Loucy (cell line): Measurements from ENCODE around the gene COQ2.
"Not testable (repeated sequence)": the region's sequence is repeated elsewhere in the genome, so short reads cannot be mapped to it uniquely, and the experiment has no call there.

Experiments used
- H2AFZ ChIP-seq: fragments of 200-600 bp; sonication (generic); 2 replicates; pipeline ENCODE4 v1.6.0; 2016; ENCODE audit warnings: antibody characterized with exemption, mild to moderate bottlenecking, low read length, moderate library complexity
- H3F3A ChIP-seq: fragments of 200-600 bp; 2 replicates; pipeline ENCODE4 v1.6.0; 2016; ENCODE audit warnings: antibody characterized with exemption, low read depth, mild to moderate bottlenecking
- H3K27me3 ChIP-seq: fragments of 200-600 bp; sonication (generic); 2 replicates; pipeline ENCODE4 v1.6.1; 2014; ENCODE audit warnings: low read length, mild to moderate bottlenecking; ENCODE audit not compliant: insufficient read depth, poor library complexity, severe bottlenecking
- H3K36me3 ChIP-seq: fragments of 200-600 bp; sonication (generic); 2 replicates; pipeline ENCODE4 v1.6.1; 2016; ENCODE audit warnings: low read length; ENCODE audit not compliant: insufficient read depth
- H3K4me1 ChIP-seq: fragments of 200-600 bp; sonication (generic); 2 replicates; pipeline ENCODE4 v1.5.1; 2014; ENCODE audit warnings: low read length, mild to moderate bottlenecking; ENCODE audit not compliant: insufficient read depth, poor library complexity, severe bottlenecking
- H3K4me2 ChIP-seq: fragments of 200-600 bp; sonication (generic); 2 replicates; pipeline ENCODE4 v1.6.0; 2014; ENCODE audit warnings: antibody characterized with exemption, low read length, low read depth, mild to moderate bottlenecking; ENCODE audit not compliant: poor library complexity, severe bottlenecking
- H3K4me3 ChIP-seq: fragments of 200-600 bp; sonication (generic); 2 replicates; pipeline ENCODE4 v1.5.1; 2014; ENCODE audit warnings: low read length, mild to moderate bottlenecking, mixed read lengths; ENCODE audit not compliant: poor library complexity, severe bottlenecking
- H3K79me2 ChIP-seq: fragments of 200-600 bp; sonication (generic); 2 replicates; pipeline ENCODE4 v1.6.1; 2014; ENCODE audit warnings: low read length; ENCODE audit not compliant: insufficient read depth
- H3K9ac ChIP-seq: fragments of 200-600 bp; sonication (generic); 2 replicates; pipeline ENCODE4 v1.6.0; 2014; ENCODE audit warnings: mild to moderate bottlenecking, low read depth, low read length, moderate library complexity; ENCODE audit not compliant: poor library complexity, severe bottlenecking
- H3K9me2 ChIP-seq: fragments of 200-600 bp; sonication (generic); replicated peaks from 2 replicates; pipeline ENCODE4 v1.6.1; 2016; ENCODE audit warnings: low read depth, low read length, mixed read lengths
- H3K9me3 ChIP-seq: fragments of 200-600 bp; sonication (generic); 2 replicates; pipeline ENCODE4 v1.6.1; 2014; ENCODE audit warnings: mild to moderate bottlenecking, antibody characterized with exemption, low read length, low read depth; ENCODE audit not compliant: insufficient read depth
- H4K20me1 ChIP-seq: fragments of 200-600 bp; sonication (generic); 2 replicates; pipeline ENCODE4 v1.6.0; 2014; ENCODE audit warnings: antibody characterized with exemption, low read length, mild to moderate bottlenecking; ENCODE audit not compliant: insufficient read depth, poor library complexity, severe bottlenecking
- EZH2phosphoT487 ChIP-seq: fragments of 200-600 bp; IDR thresholded peaks from 2 replicates; pipeline ENCODE4 v1.6.1; 2018; ENCODE audit warnings: antibody characterized with exemption, mild to moderate bottlenecking, moderate library complexity, borderline replicate concordance
- TF ChIP-seq, protein P1 (sequence below): fragments of 200-600 bp; sonication (generic); conservative IDR thresholded peaks from 2 replicates; pipeline ENCODE4 v1.5.1; 2014; ENCODE audit warnings: mild to moderate bottlenecking, antibody characterized with exemption, low read length

The COQ2 gene

DNA sequence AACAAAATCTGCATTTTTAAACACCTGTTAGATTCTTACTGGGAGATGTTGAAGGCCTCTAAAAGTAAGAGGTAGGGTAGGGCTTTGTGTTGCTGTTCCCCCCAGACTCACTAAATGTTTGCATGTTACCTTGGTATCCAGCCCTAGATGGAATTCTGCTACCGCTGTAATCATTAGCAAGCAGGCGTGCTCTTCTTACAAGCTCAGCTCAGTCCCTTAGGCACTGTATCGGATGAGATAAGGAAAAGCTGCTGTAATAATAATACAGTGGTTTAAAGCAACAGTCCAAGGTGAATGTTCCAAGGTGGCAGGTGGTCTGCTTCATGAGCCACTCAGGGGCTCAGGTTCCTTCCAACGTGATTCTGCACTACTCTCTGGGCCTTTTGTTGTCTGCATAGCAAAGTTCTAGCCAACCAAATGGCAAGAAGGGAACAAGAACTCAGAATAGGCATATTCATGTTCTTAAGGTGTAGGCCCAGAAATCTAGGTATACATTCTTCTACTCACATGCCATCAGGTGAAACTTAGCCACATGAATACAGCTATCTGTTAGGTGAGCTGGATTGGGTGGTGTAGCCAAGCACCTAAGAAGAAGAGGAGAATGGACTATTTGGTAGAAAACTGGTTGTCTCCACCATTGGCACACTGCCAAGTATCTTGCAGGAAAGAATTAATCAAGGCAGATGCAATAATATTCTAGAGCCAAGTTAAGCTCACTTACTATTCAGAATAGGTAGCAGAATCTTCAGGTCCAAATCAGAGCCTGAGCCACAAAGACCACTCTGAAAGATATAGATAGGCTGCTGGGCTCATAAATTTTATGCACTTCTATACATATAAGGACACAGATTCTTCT is 46.0 kb downstream of the COQ2 start:
- H3K79me2 ChIP-seq = no peaks in the 10 kb centered on the region

DNA sequence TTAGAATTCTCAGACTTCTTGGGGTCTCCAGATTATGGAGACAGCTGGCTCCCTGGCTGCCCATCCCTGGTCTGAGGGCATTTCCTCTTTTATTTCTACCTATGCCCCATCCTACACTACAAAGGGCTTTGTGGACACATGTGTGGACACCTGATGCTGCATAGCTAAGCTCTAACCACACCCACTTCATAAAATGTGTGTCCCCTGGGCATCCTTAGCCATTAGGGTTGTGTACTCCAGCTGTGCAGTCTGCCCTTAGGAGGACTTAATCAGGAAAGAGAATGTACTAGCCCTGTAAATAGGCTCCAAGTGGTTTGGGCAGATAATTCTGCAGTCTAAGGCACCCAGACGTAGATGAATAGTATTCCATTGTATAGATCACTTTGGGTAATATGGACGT is 47.0 kb downstream of the COQ2 start:
- TF ChIP-seq, protein P1, sequence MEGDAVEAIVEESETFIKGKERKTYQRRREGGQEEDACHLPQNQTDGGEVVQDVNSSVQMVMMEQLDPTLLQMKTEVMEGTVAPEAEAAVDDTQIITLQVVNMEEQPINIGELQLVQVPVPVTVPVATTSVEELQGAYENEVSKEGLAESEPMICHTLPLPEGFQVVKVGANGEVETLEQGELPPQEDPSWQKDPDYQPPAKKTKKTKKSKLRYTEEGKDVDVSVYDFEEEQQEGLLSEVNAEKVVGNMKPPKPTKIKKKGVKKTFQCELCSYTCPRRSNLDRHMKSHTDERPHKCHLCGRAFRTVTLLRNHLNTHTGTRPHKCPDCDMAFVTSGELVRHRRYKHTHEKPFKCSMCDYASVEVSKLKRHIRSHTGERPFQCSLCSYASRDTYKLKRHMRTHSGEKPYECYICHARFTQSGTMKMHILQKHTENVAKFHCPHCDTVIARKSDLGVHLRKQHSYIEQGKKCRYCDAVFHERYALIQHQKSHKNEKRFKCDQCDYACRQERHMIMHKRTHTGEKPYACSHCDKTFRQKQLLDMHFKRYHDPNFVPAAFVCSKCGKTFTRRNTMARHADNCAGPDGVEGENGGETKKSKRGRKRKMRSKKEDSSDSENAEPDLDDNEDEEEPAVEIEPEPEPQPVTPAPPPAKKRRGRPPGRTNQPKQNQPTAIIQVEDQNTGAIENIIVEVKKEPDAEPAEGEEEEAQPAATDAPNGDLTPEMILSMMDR = no peak
- Histone ChIP-seq H3K27me3 (no peaks in the 10 kb centered on the region), H3K9ac (no peak overlapping the region), H3F3A (no peaks in the 10 kb centered on the region), H3K9me2 (no peaks in the 10 kb centered on the region), H3K4me3 (no peak overlapping the region), H3K79me2 (no peaks in the 10 kb centered on the region), H3K9me3 (no peaks in the 10 kb centered on the region), H3K36me3 (no peaks in the 10 kb centered on the region), H4K20me1 (no peaks in the 10 kb centered on the region), H2AFZ (no peak overlapping the region), H3K4me2 (no peak overlapping the region), H3K4me1 (peaks cover 22% of the 10 kb centered on the region)

More for the DNA sequence above, 46.0 kb downstream of the COQ2 start:
- no peaks in the 10 kb centered on the region for H4K20me1 ChIP-seq
- H3K36me3 ChIP-seq = no peaks in the 10 kb centered on the region
- no peaks in the 10 kb centered on the region for H3F3A ChIP-seq
- no peak for TF ChIP-seq EZH2phosphoT487
- TF ChIP-seq, protein P1 = no peak
- no peak overlapping the region for H2AFZ ChIP-seq
- peaks cover 22% of the 10 kb centered on the region for H3K4me1 ChIP-seq
- no peaks in the 10 kb centered on the region for H3K9me3 ChIP-seq
- no peak overlapping the region for H3K4me3 ChIP-seq
- no peaks in the 10 kb centered on the region for H3K27me3 ChIP-seq
- H3K9me2 ChIP-seq = no peaks in the 10 kb centered on the region
- no peak overlapping the region for H3K4me2 ChIP-seq
- no peak overlapping the region for H3K9ac ChIP-seq

DNA sequence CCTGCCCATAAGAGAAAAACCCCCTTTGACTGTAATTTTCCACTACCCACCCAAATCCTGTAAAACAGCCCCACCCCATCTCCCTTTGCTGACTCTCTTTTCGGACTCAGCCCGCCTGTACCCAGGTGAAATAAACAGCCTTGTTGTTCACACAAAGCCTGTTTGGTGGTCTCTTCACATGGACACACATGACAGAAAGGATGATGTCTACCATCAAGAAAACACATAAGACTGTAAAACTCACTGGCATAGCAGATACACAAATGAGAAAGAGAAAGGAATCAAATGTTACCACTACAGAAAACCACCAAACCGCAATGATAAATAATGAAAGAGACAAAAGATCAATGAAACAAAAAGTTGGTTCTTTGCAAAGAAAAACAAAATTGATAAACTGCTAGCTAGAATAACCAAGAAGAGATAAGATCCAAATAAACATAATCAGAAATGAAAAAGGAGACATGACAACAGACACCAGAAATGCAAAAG is 48.9 kb downstream of the COQ2 start:
- not testable (repeated sequence) for H3K36me3 ChIP-seq, H3K9ac ChIP-seq, H3K79me2 ChIP-seq, H3K9me2 ChIP-seq, H4K20me1 ChIP-seq, H3K4me3 ChIP-seq, H3K27me3 ChIP-seq, H3K9me3 ChIP-seq, H3F3A ChIP-seq
- Histone ChIP-seq H3K4me1 (peaks cover 32% of the 10 kb centered on the region), H2AFZ (0 out of 2 replicates have a peak overlapping the region, but pooled peaks have one; percentile 18), H3K4me2 (peak overlapping the region; percentile 14)
